Tibial artery (tissue), 4 donors: ENCODE results near the gene AHI1.
"Not testable (repeated sequence)": the region's sequence is repeated elsewhere in the genome, so short reads cannot be mapped to it uniquely, and the experiment has no call there.

ENCODE experiments used
- DNase-seq, 2 donors: peaks; one replicate each; pipeline ENCODE4 v3.0.0-alpha.2; 2019
- H3K27ac ChIP-seq, 2 donors: fragments of 200-600 bp; sonication (generic) in 1 of 2; 1 replicate in 1 of 2; 2 replicates in 1 of 2; pipeline ENCODE4 v1.5.1; 2018 to 2019; ENCODE audit warnings: mild to moderate bottlenecking in 1 of 2
- H3K27me3 ChIP-seq, 2 donors: fragments of 200-600 bp; sonication (generic) in 1 of 2; one replicate each; pipeline versions ENCODE4 v1.5.1 to v1.6.0; 2016 to 2019
- H3K36me3 ChIP-seq, 3 donors: fragments of 200-600 bp; sonication (generic) in 2 of 3; one replicate each; pipeline ENCODE4 v1.5.1; 2016 to 2019; ENCODE audit warnings: mild to moderate bottlenecking in 2 of 3
- H3K4me1 ChIP-seq, 4 donors: fragments of 200-600 bp; sonication (generic) in 2 of 4; 1 replicate in 3 of 4; 2 replicates in 1 of 4; pipeline ENCODE4 v1.5.1; 2016 to 2019
- H3K4me3 ChIP-seq, 2 donors: fragments of 200-600 bp; sonication (generic) in 1 of 2; 1 replicate in 1 of 2; 2 replicates in 1 of 2; pipeline ENCODE4 v1.5.1; 2018 to 2019; ENCODE audit warnings: mild to moderate bottlenecking in 2 of 2
- H3K9me3 ChIP-seq, 3 donors: fragments of 200-600 bp; sonication (generic) in 1 of 3; one replicate each; pipeline ENCODE4 v1.5.1; 2016 to 2019
- CTCF ChIP-seq, 2 experiments: fragments of 200-600 bp in 1 of 2; fragments of 450-650 bp in 1 of 2; IDR thresholded peaks; one replicate each; pipeline ENCODE4 v1.5.1; 2017 to 2019; ENCODE audit warnings: antibody characterized with exemption in 2 of 2, mild to moderate bottlenecking in 1 of 2, moderate library complexity in 1 of 2
- intact Hi-C: fragments of 100-400 bp; cut with DNase I; formaldehyde crosslinking; loops from one replicate; pipeline ENCODE4 v1.15.0; 2023; ENCODE audit warnings: low total_unique reads

Gene AHI1

GRCh38 chr6:135488023-135488422, 9.5 kb downstream of the AHI1 start:
- Histone ChIP-seq H3K9me3 (peaks cover 0 to 14% (median 0%) of the 10 kb centered on the region in 3 donors), H3K4me3 (no peak overlapping the region), H3K27me3 (no peaks in the 10 kb centered on the region), H3K36me3 (peaks cover 62 to 75% (median 67%) of the 10 kb centered on the region in 3 donors), H3K27ac (no peak overlapping the region), H3K4me1 (no peaks in the 10 kb centered on the region)
- no peak for DNase-seq
- intact Hi-C loops, result no loop called here
- no peak for TF ChIP-seq CTCF (IDR thresholded peaks at IDR 0.05)

GRCh38 chr6:135483903-135484302, 13.6 kb downstream of the AHI1 start:
- H3K27me3 ChIP-seq, H3K27ac ChIP-seq, intact Hi-C loops, H3K4me1 ChIP-seq, DNase-seq, H3K4me3 ChIP-seq: not testable (repeated sequence)
- H3K36me3 ChIP-seq, result peaks cover 74 to 86% (median 83%) of the 10 kb centered on the region in 3 donors
- H3K9me3 ChIP-seq, result peaks cover 0 to 35% (median 8%) of the 10 kb centered on the region in 3 donors

GRCh38 chr6:135481783-135482369, 15.7 kb downstream of the AHI1 start:
- intact Hi-C loops, result no loop called here
- no peaks in the 10 kb centered on the region for H3K27me3 ChIP-seq
- no peak for DNase-seq
- H3K27ac ChIP-seq, result no peak overlapping the region
- H3K4me3 ChIP-seq, result no peak overlapping the region
- no peak for TF ChIP-seq CTCF (IDR thresholded peaks at IDR 0.05)
- peaks cover 0 to 35% (median 8%) of the 10 kb centered on the region in 3 donors for H3K9me3 ChIP-seq
- no peaks in the 10 kb centered on the region for H3K4me1 ChIP-seq
- peaks cover 84 to 86% (median 84%) of the 10 kb centered on the region in 3 donors for H3K36me3 ChIP-seq

- H3K27me3 ChIP-seq, result no peaks in the 10 kb centered on the region
- DNase-seq, result no peak
- TF ChIP-seq CTCF (IDR thresholded peaks at IDR 0.05), result no peak
- no peak overlapping the region for H3K4me3 ChIP-seq
- intact Hi-C loops, result no loop called here
- no peak overlapping the region for H3K27ac ChIP-seq
- peaks cover 0 to 35% (median 8%) of the 10 kb centered on the region in 3 donors for H3K9me3 ChIP-seq
- no peaks in the 10 kb centered on the region for H3K4me1 ChIP-seq
- H3K36me3 ChIP-seq, result peaks cover 66 to 67% (median 66%) of the 10 kb centered on the region in 3 donors
These were observed 17.9 kb downstream of the AHI1 start for GRCh38 chr6:135479601-135480000.

- Histone ChIP-seq H3K4me3 (no peak overlapping the region), H3K9me3 (peaks cover 0 to 28% (median 8%) of the 10 kb centered on the region in 3 donors), H3K27ac (no peak overlapping the region), H3K27me3 (no peaks in the 10 kb centered on the region), H3K36me3 (peaks cover 58 to 65% (median 64%) of the 10 kb centered on the region in 3 donors), H3K4me1 (no peaks in the 10 kb centered on the region)
- intact Hi-C loops, result no loop called here
- no peak for TF ChIP-seq CTCF (IDR thresholded peaks at IDR 0.05)
- DNase-seq, result no peak
These were observed 18.9 kb downstream of the AHI1 start for GRCh38 chr6:135478626-135479025.

GRCh38 chr6:135475292-135475886, 22.2 kb downstream of the AHI1 start:
- no peak for TF ChIP-seq CTCF (IDR thresholded peaks at IDR 0.05)
- no peak for DNase-seq
- H3K4me3 ChIP-seq, result no peak overlapping the region
- H3K9me3 ChIP-seq, result no peaks in the 10 kb centered on the region
- peaks cover 32 to 40% (median 33%) of the 10 kb centered on the region in 3 donors for H3K36me3 ChIP-seq
- H3K27me3 ChIP-seq, result no peaks in the 10 kb centered on the region
- intact Hi-C loops, result no loop called here
- no peaks in the 10 kb centered on the region for H3K4me1 ChIP-seq
- no peak overlapping the region for H3K27ac ChIP-seq
